HepG2 (cell line): Measurements from ENCODE around the gene ZNF326.

Source experiments
- EP300 ChIP-seq, 3 experiments: sonication (generic) in 1 of 3; formaldehyde crosslinking in 1 of 3; IDR thresholded peaks; 2 replicates each; pipeline versions ENCODE4 v1.5.1 to v1.6.1; 2011 to 2020; ENCODE audit warnings: low read depth in 2 of 3, low read length in 2 of 3, borderline replicate concordance in 1 of 3, improper control_type of control experiment in 1 of 3, mild to moderate bottlenecking in 1 of 3, missing genetic modification reagents in 1 of 3, moderate library complexity in 1 of 3
- KDM5B ChIP-seq: sonication (generic); formaldehyde crosslinking; IDR thresholded peaks from 2 replicates; pipeline ENCODE4 v1.4.0; 2020; ENCODE audit warnings: missing genetic modification reagents, mild to moderate bottlenecking, borderline replicate concordance
- NFAT5 ChIP-seq: sonication (generic); formaldehyde crosslinking; IDR thresholded peaks from 2 replicates; pipeline ENCODE4 v1.4.0; 2020; ENCODE audit warnings: missing genetic modification reagents
- NFE2L1 ChIP-seq: sonication (generic); formaldehyde crosslinking; IDR thresholded peaks from 2 replicates; pipeline ENCODE4 v1.4.0; 2020; ENCODE audit warnings: missing genetic modification reagents, mild to moderate bottlenecking, borderline replicate concordance
- NR2C2 ChIP-seq: sonication (generic); formaldehyde crosslinking; IDR thresholded peaks from 2 replicates; pipeline ENCODE4 v1.4.0; 2020; ENCODE audit warnings: missing genetic modification reagents, mild to moderate bottlenecking, moderate library complexity, borderline replicate concordance
- POLR2A ChIP-seq, 2 experiments: IDR thresholded peaks; 2 replicates each; pipeline ENCODE4 v1.6.1; 2011; ENCODE audit warnings: low read depth in 2 of 2, low read length in 2 of 2, mild to moderate bottlenecking in 1 of 2, moderate library complexity in 1 of 2; ENCODE audit not compliant: insufficient read depth in 1 of 2
- PRPF4 ChIP-seq: fragments of 200-400 bp; formaldehyde crosslinking; IDR thresholded peaks from 2 replicates; pipeline ENCODE4 v1.6.1; 2016; ENCODE audit warnings: low read length, low read depth; ENCODE audit not compliant: poor library complexity, severe bottlenecking
- PTBP1 ChIP-seq: fragments of 200-400 bp; formaldehyde crosslinking; IDR thresholded peaks from 2 replicates; pipeline ENCODE4 v1.6.1; 2018; ENCODE audit warnings: low read length, low read depth; ENCODE audit not compliant: poor library complexity, severe bottlenecking
- REST ChIP-seq, 2 experiments: IDR thresholded peaks; 2 replicates each; pipeline ENCODE4 v1.6.1; 2011 to 2012; ENCODE audit warnings: low read length in 2 of 2, borderline replicate concordance in 1 of 2, low read depth in 1 of 2, mild to moderate bottlenecking in 1 of 2, moderate library complexity in 1 of 2
- REXO4 ChIP-seq: sonication (generic); formaldehyde crosslinking; IDR thresholded peaks from 2 replicates; pipeline ENCODE4 v1.8.0; 2022; ENCODE audit warnings: missing genetic modification reagents, mild to moderate bottlenecking, borderline replicate concordance
- ZBTB21 ChIP-seq: sonication (generic); formaldehyde crosslinking; IDR thresholded peaks from 2 replicates; pipeline ENCODE4 v1.4.0; 2020; ENCODE audit warnings: missing genetic modification reagents
- ZHX1 ChIP-seq: sonication (generic); formaldehyde crosslinking; IDR thresholded peaks from 2 replicates; pipeline ENCODE4 v1.8.1; 2022; ENCODE audit warnings: low read depth, mild to moderate bottlenecking, missing genetic modification reagents
- ZNF646 ChIP-seq: sonication (generic); formaldehyde crosslinking; IDR thresholded peaks from 2 replicates; pipeline ENCODE4 v1.9.0; 2021; ENCODE audit warnings: mild to moderate bottlenecking, missing genetic modification reagents
- ZNF737 ChIP-seq: sonication (generic); formaldehyde crosslinking; IDR thresholded peaks from 2 replicates; pipeline ENCODE4 v1.5.0; 2020; ENCODE audit warnings: missing genetic modification reagents, mild to moderate bottlenecking, borderline replicate concordance

- TF ChIP-seq ZNF737 (CRISPR knock-in tag) (no peak), ZHX1 (CRISPR knock-in tag) (no peak), PTBP1 (no peak), KDM5B (CRISPR knock-in tag) (no peak), ZNF646 (CRISPR knock-in tag) (no peak), NFE2L1 (CRISPR knock-in tag) (no peak), REST (IDR thresholded peaks at IDR 0.05; ENCODE audit: borderline replicate concordance in 1 of 2, low read depth in 1 of 2, low read length in 2 of 2) (no peak), ZBTB21 (no peak), PRPF4 (no peak), POLR2A (IDR thresholded peaks at IDR 0.05; ENCODE audit: insufficient read depth in 1 of 2, low read depth in 2 of 2, low read length in 2 of 2) (no peak), EP300 (IDR thresholded peaks at IDR 0.05; ENCODE audit: low read depth in 2 of 2, low read length in 2 of 2) (no peak), EP300 (CRISPR knock-in tag; IDR thresholded peaks at IDR 0.05; ENCODE audit: borderline replicate concordance) (no peak), REXO4 (CRISPR knock-in tag) (no peak), NFAT5 (CRISPR knock-in tag) (no peak), NR2C2 (CRISPR knock-in tag) (no peak)
Measured at GRCh38 chr1:89952605-89953130, 42.2 kb upstream of the ZNF326 start.
